Measurements from ENCODE around the gene MACROH2A2. TPM values are rescaled to one million over a fixed set of nuclear protein-coding genes. Genes with fewer than 3 reads are reported as not detected.
A peak's percentile ranks its signal among the peaks of the same experiment; 100 is the strongest.

MACROH2A2 gene
- total RNA-seq, 4 donors from 2014 or later: 9.9 to 21.3 (median 15.9) TPM

GRCh38 chr10:70051848-70052247, 798 bp upstream of the MACROH2A2 start:
- Histone ChIP-seq H3K27ac (no peak overlapping the region), H3K4me1 (peaks cover 19% of the 10 kb centered on the region), H3K4me3 (peak overlapping the region; percentile 66), H3K27me3 (peaks cover 31% of the 10 kb centered on the region), H3K36me3 (no peaks in the 10 kb centered on the region), H3K9me3 (no peaks in the 10 kb centered on the region)
- TF ChIP-seq POLR2A (IDR thresholded peaks at IDR 0.05) (no peak), CTCF (IDR thresholded peaks at IDR 0.05) (no peak), EP300 (IDR thresholded peaks at IDR 0.05) (no peak), POLR2AphosphoS5 (IDR thresholded peaks at IDR 0.05) (no peak)
- WGBS: 43% methylated on average over 6 of the region's 6 CpGs
- DNase-seq (ENCODE audit: low spot score in 2 of 2): no peak

GRCh38 chr10:70053218-70053840, 683 bp downstream of the MACROH2A2 start:
- peak overlapping the region; percentile 66 for H3K4me3 ChIP-seq
- WGBS: under 1% methylated on average over 36 of the region's 78 CpGs
- peaks cover 31% of the 10 kb centered on the region for H3K27me3 ChIP-seq
- no peaks in the 10 kb centered on the region for H3K36me3 ChIP-seq
- H3K27ac ChIP-seq: no peak overlapping the region
- no peaks in the 10 kb centered on the region for H3K9me3 ChIP-seq
- TF ChIP-seq POLR2A (IDR thresholded peaks at IDR 0.05) (no peak), EP300 (IDR thresholded peaks at IDR 0.05) (no peak), POLR2AphosphoS5 (IDR thresholded peaks at IDR 0.05) (no peak), CTCF (IDR thresholded peaks at IDR 0.05) (no peak)
- DNase-seq (ENCODE audit: low spot score in 2 of 2): no peak
- peaks cover 19% of the 10 kb centered on the region for H3K4me1 ChIP-seq

- H3K27ac ChIP-seq: no peak overlapping the region
- H3K4me3 ChIP-seq: peak overlapping the region; percentile 66
- H3K4me1 ChIP-seq: peaks cover 19% of the 10 kb centered on the region
- no peaks in the 10 kb centered on the region for H3K36me3 ChIP-seq
- no peak for DNase-seq (ENCODE audit: low spot score in 2 of 2)
- no peaks in the 10 kb centered on the region for H3K9me3 ChIP-seq
- peaks cover 31% of the 10 kb centered on the region for H3K27me3 ChIP-seq
- WGBS: 6% methylated on average over 26 of the region's 33 CpGs
- TF ChIP-seq POLR2A (IDR thresholded peaks at IDR 0.05) (no peak), EP300 (IDR thresholded peaks at IDR 0.05) (no peak), CTCF (IDR thresholded peaks at IDR 0.05) (no peak), POLR2AphosphoS5 (IDR thresholded peaks at IDR 0.05) (no peak)
Measured at GRCh38 chr10:70053841-70054288, 1.2 kb downstream of the MACROH2A2 start.

- TF ChIP-seq POLR2AphosphoS5 (IDR thresholded peaks at IDR 0.05): no peak
- no peak for TF ChIP-seq CTCF (IDR thresholded peaks at IDR 0.05)
- TF ChIP-seq POLR2A (IDR thresholded peaks at IDR 0.05): no peak
- TF ChIP-seq EP300 (IDR thresholded peaks at IDR 0.05): no peak
- Histone ChIP-seq H3K9me3 (no peaks in the 10 kb centered on the region), H3K27me3 (peaks cover 31% of the 10 kb centered on the region), H3K36me3 (no peaks in the 10 kb centered on the region), H3K27ac (no peak overlapping the region), H3K4me1 (peaks cover 19% of the 10 kb centered on the region), H3K4me3 (no peak overlapping the region)
- no peak for DNase-seq (ENCODE audit: low spot score in 2 of 2)
- 67% methylated on average over 4 of the region's 4 CpGs for WGBS
Measured at GRCh38 chr10:70054902-70055301, 2.3 kb downstream of the MACROH2A2 start.

GRCh38 chr10:70055550-70055949, 2.9 kb downstream of the MACROH2A2 start:
- Histone ChIP-seq H3K4me1 (peaks cover 19% of the 10 kb centered on the region), H3K27ac (no peak overlapping the region), H3K9me3 (no peaks in the 10 kb centered on the region), H3K36me3 (no peaks in the 10 kb centered on the region), H3K4me3 (no peak overlapping the region), H3K27me3 (peaks cover 29% of the 10 kb centered on the region)
- DNase-seq (ENCODE audit: low spot score in 2 of 2): no peak
- 89% methylated on average over 1 of the region's 1 CpG for WGBS
- TF ChIP-seq POLR2A (IDR thresholded peaks at IDR 0.05) (no peak), CTCF (IDR thresholded peaks at IDR 0.05) (no peak), EP300 (IDR thresholded peaks at IDR 0.05) (no peak), POLR2AphosphoS5 (IDR thresholded peaks at IDR 0.05) (no peak)
